Activated CD4-positive, CD25-positive, alpha-beta regulatory T cell treated with anti-CD3 and anti-CD28 coated beads, Interleukin-2, amount 50 U/mL, for 24 hours (primary cell): ENCODE measurements around the gene HSPA8.
"Not testable (repeated sequence)": the region's sequence is repeated elsewhere in the genome, so short reads cannot be mapped to it uniquely, and the experiment has no call there.

ENCODE experiments used
- ATAC-seq, 2 donors: fragments of 150-1000 bp; cut with Tn5 transposase; one replicate each; pipeline ENCODE4 v1.10.0; 2021; ENCODE audit warnings: mild to moderate bottlenecking in 1 of 2, moderate library complexity in 1 of 2

The HSPA8 gene

DNA sequence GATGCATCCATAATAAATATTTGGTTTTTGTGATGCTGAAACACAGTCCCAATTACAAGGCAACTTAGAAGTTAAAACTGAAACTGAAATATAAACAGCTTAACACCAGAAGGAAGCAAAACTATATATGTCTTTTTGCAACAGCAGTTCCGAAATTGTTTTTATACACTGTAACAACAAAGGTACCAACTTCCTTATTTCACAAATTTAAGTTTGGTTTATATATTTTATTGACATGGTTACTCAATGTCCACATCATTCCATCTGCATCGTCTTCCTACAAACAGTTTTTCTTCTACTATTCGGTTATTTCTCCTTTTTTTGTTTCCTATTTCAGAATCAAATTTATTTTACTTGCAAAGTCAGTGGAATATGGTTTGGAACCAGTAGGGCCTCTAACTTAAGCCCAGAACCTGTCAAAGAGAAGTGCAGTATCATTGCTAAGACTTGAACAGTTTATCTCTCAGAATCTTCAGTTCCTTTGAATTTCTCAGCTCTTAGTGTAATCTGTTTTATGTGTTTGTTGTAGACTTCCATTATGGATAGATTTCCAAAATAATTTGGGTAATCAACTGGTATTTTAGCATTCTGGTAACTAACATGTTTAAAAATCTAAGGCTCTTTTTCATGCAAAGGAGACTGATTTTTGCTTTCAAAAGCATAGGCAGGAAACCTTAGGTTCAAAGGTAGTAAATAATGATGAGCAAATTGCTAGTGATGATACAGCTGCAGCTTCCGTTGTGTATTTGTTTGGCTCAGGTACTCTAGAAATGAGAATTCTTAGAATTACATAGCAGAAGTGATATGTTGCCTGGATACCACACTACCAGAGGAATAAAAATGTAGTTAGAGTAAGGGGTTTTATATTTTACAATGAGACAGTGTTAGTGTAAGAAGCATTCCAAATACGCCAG lies 8.2 kb upstream of the HSPA8 start:
- ATAC-seq, result peak; percentile 77 to 83

- no peak for ATAC-seq
These were observed 3.7 kb upstream of the HSPA8 start for GRCh38 chr11:123065621-123066020.

DNA sequence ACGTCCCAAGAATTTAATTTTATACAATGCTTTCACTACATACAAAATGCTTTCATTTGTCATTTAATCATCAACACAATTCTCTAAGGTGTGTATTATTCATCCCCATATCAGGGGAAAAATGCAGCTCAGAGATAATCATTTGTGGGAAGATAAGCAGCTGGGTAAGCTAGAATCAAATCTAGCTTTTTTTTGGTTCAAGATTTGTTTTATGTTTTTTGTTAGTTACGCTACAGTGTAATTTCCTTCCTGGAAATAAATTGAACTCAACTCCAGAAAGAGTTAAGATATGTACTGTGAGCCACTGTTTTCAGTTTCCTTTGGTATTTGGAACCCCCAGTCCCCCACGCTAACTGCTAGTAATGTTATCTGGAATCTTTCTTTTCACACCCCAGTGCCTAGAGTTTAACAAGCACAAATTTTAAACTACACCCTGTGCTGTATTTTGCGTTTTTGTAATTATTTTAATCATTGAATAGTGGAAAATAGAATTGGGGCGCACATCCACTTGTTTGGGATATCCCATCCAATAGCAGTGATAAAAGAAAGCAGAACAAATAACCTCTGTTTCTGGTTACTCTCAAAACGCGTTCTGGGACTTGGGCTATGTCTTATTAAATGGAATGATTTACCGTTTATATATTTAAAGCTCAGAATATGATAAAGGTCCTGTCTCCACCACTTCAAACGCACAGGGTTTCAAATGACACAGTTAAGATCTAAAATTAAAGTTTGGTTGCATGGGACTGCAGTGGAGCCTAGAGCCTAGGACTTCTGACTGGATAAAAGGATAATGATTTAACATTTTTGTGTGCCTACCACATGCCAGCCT lies 2.1 kb upstream of the HSPA8 start:
- no peak for ATAC-seq

DNA sequence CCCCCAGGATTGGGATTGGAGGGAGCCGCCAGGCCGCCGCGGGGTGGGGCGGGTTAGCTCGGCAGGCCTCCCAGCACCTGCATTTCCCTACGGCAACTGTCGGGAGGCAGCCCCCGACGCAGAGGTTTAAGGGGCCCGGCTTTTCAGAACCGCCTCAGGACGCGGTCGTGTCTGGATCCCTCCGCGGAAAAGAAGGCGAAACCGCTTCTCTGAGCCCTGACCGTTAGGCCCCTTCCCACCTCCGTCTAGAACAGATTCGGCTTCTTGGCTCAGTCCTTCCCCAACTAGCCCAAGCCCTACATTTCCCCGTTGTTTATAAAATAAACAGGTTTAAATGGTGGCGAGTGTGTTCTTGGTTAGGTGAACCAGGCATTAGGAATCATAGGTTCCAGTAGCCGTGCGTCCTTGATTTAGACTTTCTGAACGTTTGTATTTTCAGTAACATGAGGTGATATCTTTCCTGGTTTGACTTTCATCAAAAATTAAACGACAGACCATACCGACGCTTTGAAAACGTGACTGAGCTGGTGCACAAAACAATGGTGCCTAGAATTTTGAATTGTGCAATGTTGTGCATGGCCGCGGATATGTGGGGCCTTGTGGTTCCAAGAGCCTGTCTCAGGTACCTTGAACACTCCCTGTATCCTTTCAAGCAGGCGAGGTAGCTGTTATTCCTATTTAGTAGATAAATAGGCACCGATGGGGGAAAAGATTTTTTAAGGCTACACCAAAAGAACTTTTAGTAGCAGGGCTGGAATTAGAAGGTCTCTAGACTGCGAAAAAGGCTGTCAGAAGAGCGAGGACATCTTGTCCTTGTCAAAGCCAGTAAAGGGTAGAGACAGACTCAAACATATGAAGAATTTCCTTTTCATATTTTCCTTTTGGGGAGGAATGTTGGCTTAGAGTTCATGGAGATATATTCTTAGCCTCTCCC lies 1.2 kb upstream of the HSPA8 start:
- ATAC-seq, result no peak

GRCh38 chr11:123062158-123062891 lies 389 bp upstream of the HSPA8 start:
- ATAC-seq, result peak; percentile 87 to 91

- ATAC-seq, result no peak
These were observed 1.5 kb downstream of the HSPA8 start for GRCh38 chr11:123060277-123061000.

GRCh38 chr11:123059041-123059920 lies 2.7 kb downstream of the HSPA8 start:
- not testable (repeated sequence) for ATAC-seq

DNA sequence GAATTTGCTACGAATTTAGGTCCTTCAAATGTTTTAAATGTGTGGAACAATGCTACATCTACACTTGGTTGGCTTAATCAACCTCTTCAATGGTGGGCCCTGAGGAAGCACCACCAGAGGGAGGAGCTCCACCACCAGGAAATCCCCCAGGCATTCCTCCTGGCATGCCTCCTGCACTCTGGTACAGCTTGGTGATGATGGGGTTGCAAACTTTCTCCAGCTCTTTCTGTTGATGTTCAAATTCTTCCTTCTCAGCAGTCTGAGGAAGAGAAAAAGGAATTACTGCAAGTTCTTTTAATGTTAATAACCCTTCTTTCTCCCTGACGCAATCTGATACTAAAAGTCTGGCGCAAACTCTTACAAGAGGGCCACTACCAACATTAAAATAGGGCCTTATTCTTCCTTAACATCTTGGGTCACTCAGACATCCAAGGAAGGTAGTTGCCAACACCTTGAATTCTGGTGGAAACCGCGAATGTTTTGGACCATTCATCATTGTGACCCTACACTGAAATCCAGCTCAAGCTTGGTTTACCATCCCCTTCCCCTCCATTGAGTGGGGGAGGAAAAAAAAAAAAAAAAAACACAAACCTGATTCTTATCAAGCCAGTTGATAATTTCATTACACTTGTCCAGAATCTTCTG lies 4.2 kb downstream of the HSPA8 start:
- no peak for ATAC-seq

GRCh38 chr11:123056835-123057491 lies 5.0 kb downstream of the HSPA8 start:
- no peak for ATAC-seq

DNA sequence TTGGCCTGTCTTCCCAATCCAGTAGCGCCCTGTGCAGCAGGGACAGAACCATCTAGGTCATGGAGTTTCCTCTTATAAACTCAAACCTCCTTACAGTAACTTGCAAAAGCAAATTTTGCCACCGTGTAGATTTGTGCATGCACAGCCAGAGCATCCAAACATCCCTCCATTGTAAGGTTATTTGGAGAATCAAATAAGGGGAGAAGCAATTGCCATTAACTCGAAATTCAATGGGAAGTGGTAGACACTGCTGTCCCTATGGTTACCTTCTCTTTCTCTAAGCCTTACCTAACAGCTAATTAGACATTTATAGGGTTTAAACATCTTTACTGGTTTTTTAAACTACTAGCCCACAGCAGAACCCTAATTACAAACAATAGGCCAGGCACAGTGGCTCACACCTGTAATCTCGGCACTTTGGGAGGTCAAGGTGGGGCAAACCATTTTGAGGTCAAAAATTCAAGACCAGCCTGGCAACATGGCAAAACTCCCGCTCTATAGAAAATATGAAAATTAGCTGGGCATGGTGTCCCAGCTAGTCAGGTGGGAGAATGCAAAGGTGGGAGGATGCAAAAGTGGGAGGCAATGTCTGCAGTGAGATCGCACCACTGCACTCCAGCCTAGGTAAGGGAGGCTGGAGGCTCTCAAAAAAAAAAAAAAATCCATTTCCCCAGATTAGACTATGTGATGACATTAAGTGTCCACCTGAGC lies 6.6 kb downstream of the HSPA8 start:
- no peak for ATAC-seq

DNA sequence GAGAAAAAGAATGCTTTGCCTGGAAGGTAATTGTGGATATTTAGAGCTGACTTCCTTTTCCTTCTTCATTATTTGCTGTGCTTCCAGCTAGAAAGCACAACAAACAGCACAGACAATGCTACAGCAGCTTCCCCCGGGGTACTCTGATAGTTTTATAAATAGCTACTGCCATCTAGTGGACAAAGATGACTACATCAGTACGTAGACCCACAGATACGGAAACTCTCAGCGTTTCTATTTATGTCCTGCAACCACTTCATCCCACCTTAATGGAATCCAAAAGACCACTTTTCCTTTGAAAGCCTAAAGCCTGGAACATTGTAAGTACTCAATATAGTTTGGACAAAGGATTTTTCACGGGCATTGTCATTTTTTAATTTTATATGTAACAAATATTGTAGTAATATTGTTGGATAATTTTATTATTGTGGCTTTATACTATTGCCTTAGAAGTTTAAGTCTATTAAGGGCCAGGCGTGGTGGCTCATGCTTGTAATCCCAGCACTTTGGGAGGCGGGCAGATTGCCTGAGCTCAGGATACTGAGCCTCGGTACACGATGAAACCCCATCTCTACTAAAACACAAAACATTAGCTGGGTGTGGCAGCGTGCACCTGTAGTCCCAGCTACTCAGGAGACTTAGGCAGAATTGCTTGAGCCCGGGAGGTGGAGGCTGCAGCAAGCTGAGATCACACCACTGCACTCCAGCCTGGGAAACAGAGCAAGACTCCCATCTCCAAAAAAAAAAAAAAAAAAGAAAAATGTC lies 7.5 kb downstream of the HSPA8 start:
- ATAC-seq, result peak; percentile 71 to 72

DNA sequence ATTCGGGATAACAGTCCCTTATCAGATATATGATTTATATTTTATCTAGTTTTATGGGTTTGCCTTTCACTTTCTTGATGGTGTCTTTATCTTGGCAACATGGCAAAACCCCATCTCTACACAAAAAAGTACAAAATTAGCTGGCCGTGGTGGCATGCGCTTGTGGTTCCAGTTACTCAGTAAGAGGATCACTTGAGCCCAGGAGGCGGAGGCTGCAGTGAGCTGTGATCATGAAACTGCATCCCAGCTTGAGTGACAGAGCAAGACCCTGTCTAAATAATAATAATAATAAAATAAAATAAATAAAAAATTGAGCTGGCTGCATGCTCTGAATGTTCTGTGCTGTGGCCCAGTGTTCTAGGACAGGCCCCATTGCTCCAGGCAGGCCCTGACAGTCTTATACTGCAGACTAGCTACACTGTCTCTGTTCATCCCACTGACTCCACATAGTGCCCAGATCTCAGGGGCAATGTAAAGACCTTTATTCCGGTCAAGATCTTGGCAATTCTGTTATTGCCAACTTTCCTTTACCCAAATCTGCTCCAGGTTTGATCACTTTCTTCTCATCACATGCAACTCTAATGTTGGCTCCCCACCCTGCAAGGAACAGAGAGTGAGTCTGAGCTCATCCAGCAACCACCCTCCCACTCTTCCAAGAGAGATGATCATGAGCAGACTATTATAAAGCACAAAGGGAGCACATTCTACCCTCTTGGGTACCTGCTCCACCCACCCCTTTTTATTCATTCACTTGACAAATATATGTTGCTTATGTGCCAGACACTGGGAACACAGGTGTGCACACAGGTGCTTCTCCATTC lies 8.8 kb downstream of the HSPA8 start:
- ATAC-seq, result no peak

- ATAC-seq, result no peak
These were observed 10.3 kb downstream of the HSPA8 start for GRCh38 chr11:123051634-123052033.

DNA sequence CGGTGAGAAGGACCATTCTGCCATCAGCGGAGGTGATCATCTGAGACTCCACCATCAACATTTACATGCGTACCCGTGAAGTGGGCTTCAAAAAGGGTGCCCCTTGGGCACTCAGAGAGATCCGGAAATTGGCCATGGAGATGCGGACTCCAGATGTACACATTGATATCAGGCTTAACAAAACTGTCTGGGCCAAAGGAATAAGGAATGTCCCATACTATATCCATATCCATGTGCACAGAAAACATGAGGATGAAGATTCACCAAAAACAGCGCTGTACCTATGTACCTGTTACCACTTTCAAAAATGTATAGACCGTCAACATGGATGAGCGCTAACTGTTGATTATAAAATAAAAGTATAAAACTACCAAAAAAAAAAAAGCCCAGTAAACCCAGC lies 10.8 kb downstream of the HSPA8 start:
- ATAC-seq, result no peak

- no peak for ATAC-seq
These were observed 14.0 kb downstream of the HSPA8 start for GRCh38 chr11:123047947-123048293.

DNA sequence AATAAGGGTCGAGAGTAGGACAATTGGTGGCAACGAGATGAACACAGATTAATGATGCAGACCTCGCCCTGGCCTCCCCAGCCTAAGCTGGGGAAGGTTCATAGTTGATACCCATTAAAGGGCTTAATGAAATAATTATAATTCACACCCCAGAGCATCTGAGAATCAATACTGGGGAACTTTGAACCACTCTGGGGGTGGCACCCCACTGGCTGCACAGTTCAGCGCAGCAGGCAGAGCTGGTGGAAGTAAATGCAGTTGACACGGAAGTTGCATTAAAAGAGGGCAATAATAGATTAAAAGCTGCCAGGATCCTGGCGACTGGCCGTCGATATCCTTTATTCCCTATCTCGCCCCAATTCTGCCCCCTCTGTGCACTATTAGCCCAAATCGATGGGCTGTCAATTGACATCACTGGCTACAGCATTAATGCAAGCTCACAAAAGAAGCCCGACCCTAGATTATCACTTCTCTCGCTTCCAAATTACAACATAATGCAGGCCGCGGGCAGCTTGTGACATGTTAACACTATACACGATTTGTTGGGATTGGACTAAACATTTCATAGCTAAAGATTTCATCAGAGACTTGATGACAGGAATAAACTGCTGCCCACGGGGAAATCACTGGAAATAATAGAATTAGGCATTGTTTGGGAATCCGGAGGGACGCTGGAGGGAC lies 14.5 kb downstream of the HSPA8 start:
- no peak for ATAC-seq
